CD4-positive, alpha-beta memory T cell (primary cell): ENCODE data around the gene TTC1. TPM values are rescaled to one million over a fixed set of nuclear protein-coding genes. Genes with fewer than 3 reads are reported as not detected.
A peak's percentile ranks its signal among the peaks of the same experiment; 100 is the strongest.
"Not testable (repeated sequence)": the region's sequence is repeated elsewhere in the genome, so short reads cannot be mapped to it uniquely, and the experiment has no call there.

Experiments
- CTCF ChIA-PET: fragments of 350-600 bp; sonication (Branson Sonifier 250); formaldehyde crosslinking; loops from one replicate; lab custom pipeline; 2021; ENCODE audit warnings: inconsistent platforms; ENCODE audit not compliant: partially characterized antibody; lab: Charles Lee
- POLR2A ChIA-PET: fragments of 350-600 bp; sonication (Branson Sonifier 250); formaldehyde crosslinking; loops from one replicate; lab custom pipeline; 2021; ENCODE audit not compliant: partially characterized antibody; lab: Charles Lee
- DNase-seq, 5 donors: peaks; one replicate each; pipeline versions ENCODE4 v3.0.0 to v3.0.0-alpha.2; 2020 to 2022; ENCODE audit warnings: mixed read lengths in 1 of 5
- H3K27ac ChIP-seq: one replicate; pipeline ENCODE4 v1.7.0; 2013; ENCODE audit warnings: low read depth, low read length
- H3K27me3 ChIP-seq: 2 replicates; pipeline ENCODE4 v1.7.0; 2013; ENCODE audit warnings: mild to moderate bottlenecking, low read length, moderate library complexity; ENCODE audit not compliant: insufficient read depth
- H3K36me3 ChIP-seq: 2 replicates; pipeline ENCODE4 v1.7.0; 2013; ENCODE audit warnings: mild to moderate bottlenecking, low read length, moderate library complexity; ENCODE audit not compliant: insufficient read depth
- H3K4me1 ChIP-seq: 2 replicates; pipeline ENCODE4 v1.7.0; 2013; ENCODE audit warnings: mild to moderate bottlenecking, low read length, moderate library complexity; ENCODE audit not compliant: insufficient read depth
- H3K4me3 ChIP-seq, 2 donors: one replicate each; pipeline ENCODE4 v1.7.0; 2013; ENCODE audit warnings: low read length in 2 of 2, mild to moderate bottlenecking in 1 of 2
- H3K9me3 ChIP-seq, 2 donors: one replicate each; pipeline ENCODE4 v1.7.0; 2013; ENCODE audit warnings: low read length in 2 of 2, control low read depth in 1 of 2; ENCODE audit not compliant: control insufficient read depth in 1 of 2
- H3K27ac Mint-ChIP-seq, 7 donors: one replicate each; pipeline ENCODE4 v1.8.0; 2020 to 2021; ENCODE audit warnings: mixed read lengths in 7 of 7, mild to moderate bottlenecking in 6 of 7, inconsistent platforms in 3 of 7, moderate library complexity in 3 of 7
- H3K27me3 Mint-ChIP-seq, 2 donors: one replicate each; pipeline ENCODE4 v1.8.0; 2020 to 2021; ENCODE audit warnings: mixed read lengths in 2 of 2
- H3K36me3 Mint-ChIP-seq, 2 donors: one replicate each; pipeline ENCODE4 v1.8.0; 2020 to 2021; ENCODE audit warnings: mixed read lengths in 2 of 2, inconsistent platforms in 1 of 2, mild to moderate bottlenecking in 1 of 2
- H3K4me1 Mint-ChIP-seq, 4 donors: one replicate each; pipeline ENCODE4 v1.8.0; 2020 to 2021; ENCODE audit warnings: mixed read lengths in 4 of 4, mild to moderate bottlenecking in 1 of 4
- H3K4me3 Mint-ChIP-seq, 8 donors: one replicate each; pipeline ENCODE4 v1.8.0; 2020 to 2021; ENCODE audit warnings: mixed read lengths in 8 of 8, mild to moderate bottlenecking in 7 of 8, moderate library complexity in 6 of 8, inconsistent platforms in 3 of 8
- H3K9me3 Mint-ChIP-seq, 8 donors: one replicate each; pipeline ENCODE4 v1.8.0; 2020 to 2021; ENCODE audit warnings: mixed read lengths in 8 of 8, mild to moderate bottlenecking in 5 of 8, inconsistent platforms in 3 of 8, moderate library complexity in 1 of 8
- intact Hi-C: fragments of 100-400 bp; cut with micrococcal nuclease; formaldehyde crosslinking; loops from one replicate; pipeline ENCODE4 v1.15.1; 2023
- polyA plus RNA-seq, 2 donors: library from polyadenylated mRNA; unstranded; fragments of 300-500 nt; fragmentation: Illumina TruSeq; gene quantifications; one replicate each; pipeline ENCODE4 v1.2.3, GENCODE V29; 2021
- total RNA-seq, 2 experiments: library from RNA; stranded (reverse); gene quantifications; one replicate each; pipeline ENCODE4 v1.2.3, GENCODE V29; 2021

The TTC1 gene, protein sequence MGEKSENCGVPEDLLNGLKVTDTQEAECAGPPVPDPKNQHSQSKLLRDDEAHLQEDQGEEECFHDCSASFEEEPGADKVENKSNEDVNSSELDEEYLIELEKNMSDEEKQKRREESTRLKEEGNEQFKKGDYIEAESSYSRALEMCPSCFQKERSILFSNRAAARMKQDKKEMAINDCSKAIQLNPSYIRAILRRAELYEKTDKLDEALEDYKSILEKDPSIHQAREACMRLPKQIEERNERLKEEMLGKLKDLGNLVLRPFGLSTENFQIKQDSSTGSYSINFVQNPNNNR
- total RNA-seq (10 to 100 TPM; 47.5 to 47.9 TPM), polyA plus RNA-seq (100 to 1,000 TPM in 1 of 2 donors, 10 to 100 TPM in 1; 95.4 to 147 TPM)

GRCh38 chr5:160008877-160009590 is at the start of gene TTC1:
Gene TTC1, plus strand, starts transcription at chr5:160009139. Its CDS starts 1,390 bp downstream, at chr5:160010529.
- POLR2A ChIA-PET = interaction anchor here (1.1 to 2.0 kb wide), 9 partner anchors 12 to 852 kb away, joined by 3 to 21 read pairs (median 6); partner anchors contain the start of genes PWWP2A, SLU7 and UBLCP1

GRCh38 chr5:159961176-159962160 is 47.5 kb upstream of the TTC1 start:
- Mint-ChIP-seq H3K27ac (no peak overlapping the region), H3K4me3 (no peak overlapping the region), H3K27me3 (peaks cover 7 to 13% of the 10 kb centered on the region in 2 donors), H3K9me3 (no peaks in the 10 kb centered on the region), H3K36me3 (no peaks in the 10 kb centered on the region), H3K4me1 (no peaks in the 10 kb centered on the region)
- H3K27ac ChIP-seq = no peak overlapping the region
- ChIA-PET CTCF (no interaction called here), POLR2A (no interaction called here)
- H3K4me1 ChIP-seq = no peaks in the 10 kb centered on the region
- no peaks in the 10 kb centered on the region for H3K36me3 ChIP-seq
- no peaks in the 10 kb centered on the region for H3K27me3 ChIP-seq
- H3K4me3 ChIP-seq = no peak overlapping the region
- no peak for DNase-seq
- intact Hi-C loops = no loop called here
- H3K9me3 ChIP-seq = no peaks in the 10 kb centered on the region

More at GRCh38 chr5:160008877-160009590, at the start of gene TTC1:
- DNase-seq = peak; percentile 89 to 96 (median 94)
- Mint-ChIP-seq H3K27ac (peak within 1 kb of the TSS; percentile 88 to 99 (median 98)), H3K4me1 (peaks cover 24 to 35% (median 29%) of the 10 kb centered on the region in 4 donors), H3K36me3 (peaks cover 7 to 34% of the 10 kb centered on the region in 2 donors), H3K9me3 (peaks cover 0 to 2% (median 0%) of the 10 kb centered on the region in 8 donors), H3K27me3 (no peaks in the 10 kb centered on the region), H3K4me3 (peak within 1 kb of the TSS; percentile 94 to 100 (median 96))
- H3K36me3 ChIP-seq = peaks cover 13% of the 10 kb centered on the region
- H3K4me3 ChIP-seq = peak within 1 kb of the TSS; percentile 85 to 96
- intact Hi-C loops = loop anchor here (1.0 to 10.0 kb wide), 5 partner anchors 12 to 744 kb away; partner anchors contain the start of genes PWWP2A, SLU7 and UBLCP1
- no peaks in the 10 kb centered on the region for H3K9me3 ChIP-seq
- peak within 1 kb of the TSS; percentile 76 for H3K27ac ChIP-seq
- CTCF ChIA-PET = interaction anchor here (0.8 to 4.3 kb wide), 6 partner anchors 10 to 336 kb away, joined by 3 to 48 read pairs (median 4); no protein-coding TSS in a partner anchor
- H3K27me3 ChIP-seq = no peaks in the 10 kb centered on the region
- peaks cover 30% of the 10 kb centered on the region for H3K4me1 ChIP-seq

DNA sequence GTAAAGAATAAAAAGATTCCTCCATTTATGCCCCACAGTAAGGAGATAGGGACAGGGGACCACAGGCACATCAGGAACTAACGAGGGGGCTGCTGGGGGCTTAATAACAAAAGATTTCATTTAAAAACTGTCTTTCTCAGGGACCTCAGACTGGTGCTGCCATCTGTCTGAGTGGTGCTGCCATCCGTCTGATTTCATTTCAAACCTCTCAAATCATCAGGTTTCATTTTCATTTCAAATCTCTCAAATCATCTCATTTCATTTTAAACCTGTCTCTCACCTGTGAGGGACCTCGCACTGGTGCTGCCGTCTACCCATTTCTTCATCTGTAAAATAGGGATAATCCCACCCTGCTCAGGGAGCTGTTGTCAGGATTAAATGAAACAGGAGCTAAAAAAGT is 46.7 kb upstream of the TTC1 start:
- H3K9me3 ChIP-seq = no peaks in the 10 kb centered on the region
- H3K4me3 Mint-ChIP-seq = no peak overlapping the region
- H3K27me3 Mint-ChIP-seq = peaks cover 11 to 16% of the 10 kb centered on the region in 2 donors
- peak overlapping the region in 1 of 7 donors; percentile 22 for H3K27ac Mint-ChIP-seq
- no peak for DNase-seq
- H3K9me3 Mint-ChIP-seq = no peaks in the 10 kb centered on the region
- H3K36me3 Mint-ChIP-seq = no peaks in the 10 kb centered on the region
- H3K27ac ChIP-seq = no peak overlapping the region
- H3K4me1 Mint-ChIP-seq = no peaks in the 10 kb centered on the region
- H3K27me3 ChIP-seq = no peaks in the 10 kb centered on the region
- CTCF ChIA-PET = interaction anchor here (0.7 to 1.7 kb wide), 4 partner anchors 9 to 75 kb away, joined by 3 to 8 read pairs (median 4); no protein-coding TSS in a partner anchor
- H3K4me1 ChIP-seq = no peaks in the 10 kb centered on the region
- no peaks in the 10 kb centered on the region for H3K36me3 ChIP-seq
- POLR2A ChIA-PET = no interaction called here
- H3K4me3 ChIP-seq = no peak overlapping the region
- intact Hi-C loops = no loop called here

- POLR2A ChIA-PET = no interaction called here
- Mint-ChIP-seq H3K27me3 (peaks cover 11 to 26% of the 10 kb centered on the region in 2 donors), H3K9me3 (no peaks in the 10 kb centered on the region), H3K4me3 (no peak overlapping the region), H3K4me1 (no peaks in the 10 kb centered on the region), H3K27ac (no peak overlapping the region), H3K36me3 (no peaks in the 10 kb centered on the region)
- Histone ChIP-seq H3K27ac (no peak overlapping the region), H3K4me3 (no peak overlapping the region), H3K9me3 (no peaks in the 10 kb centered on the region), H3K4me1 (no peaks in the 10 kb centered on the region), H3K27me3 (no peaks in the 10 kb centered on the region), H3K36me3 (no peaks in the 10 kb centered on the region)
- CTCF ChIA-PET = interaction anchor here (2.1 kb wide), 1 partner anchor 677 kb away, joined by 7 read pairs; no protein-coding TSS in a partner anchor
- DNase-seq = no peak
- intact Hi-C loops = no loop called here
Measured at GRCh38 chr5:159963935-159964334, 45.0 kb upstream of the TTC1 start.

GRCh38 chr5:159965031-159965837 is 43.7 kb upstream of the TTC1 start:
- intact Hi-C loops = no loop called here
- H3K9me3 Mint-ChIP-seq = no peaks in the 10 kb centered on the region
- no peak overlapping the region for H3K27ac ChIP-seq
- no peak overlapping the region for H3K4me3 Mint-ChIP-seq
- no peaks in the 10 kb centered on the region for H3K27me3 ChIP-seq
- no peaks in the 10 kb centered on the region for H3K9me3 ChIP-seq
- peaks cover 14 to 30% of the 10 kb centered on the region in 2 donors for H3K27me3 Mint-ChIP-seq
- H3K27ac Mint-ChIP-seq = no peak overlapping the region
- H3K36me3 ChIP-seq = no peaks in the 10 kb centered on the region
- DNase-seq = peak in 2 of 5 donors; percentile 8 to 10
- H3K36me3 Mint-ChIP-seq = no peaks in the 10 kb centered on the region
- ChIA-PET POLR2A (no interaction called here), CTCF (interaction anchor here (0.7 to 2.1 kb wide), 5 partner anchors 8 to 808 kb away, joined by 3 to 7 read pairs (median 5); no protein-coding TSS in a partner anchor)
- H3K4me1 ChIP-seq = no peaks in the 10 kb centered on the region
- H3K4me3 ChIP-seq = no peak overlapping the region
- H3K4me1 Mint-ChIP-seq = no peaks in the 10 kb centered on the region

- CTCF ChIA-PET = interaction anchor here (0.7 to 2.1 kb wide), 4 partner anchors 9 to 679 kb away, joined by 3 to 7 read pairs (median 5); no protein-coding TSS in a partner anchor
- intact Hi-C loops, H3K27me3 ChIP-seq, H3K4me1 ChIP-seq, H3K4me3 ChIP-seq, H3K9me3 ChIP-seq, H3K4me3 Mint-ChIP-seq, POLR2A ChIA-PET, H3K9me3 Mint-ChIP-seq, DNase-seq, H3K4me1 Mint-ChIP-seq, H3K27ac Mint-ChIP-seq, H3K27ac ChIP-seq, H3K36me3 ChIP-seq, H3K36me3 Mint-ChIP-seq: not testable (repeated sequence)
- peaks cover 19 to 34% of the 10 kb centered on the region in 2 donors for H3K27me3 Mint-ChIP-seq
Measured at GRCh38 chr5:159965838-159966128, 43.2 kb upstream of the TTC1 start.
